Ovary (tissue), 9 donors: ENCODE data around the gene GARIN5A. TPM values are rescaled to one million over a fixed set of nuclear protein-coding genes. Genes with fewer than 3 reads are reported as not detected.

Experiments used
- DNase-seq, 5 donors: peaks; one replicate each; pipeline ENCODE4 v3.0.0-alpha.2; 2019 to 2020
- H3K27ac ChIP-seq, 2 donors: fragments of 200-600 bp; one replicate each; pipeline versions ENCODE4 v1.5.1 to v1.8.0; 2019 to 2022
- H3K27me3 ChIP-seq: fragments of 200-600 bp; one replicate; pipeline ENCODE4 v1.8.0; 2022
- H3K36me3 ChIP-seq: fragments of 200-600 bp; sonication (generic); one replicate; pipeline ENCODE4 v1.5.1; 2019
- H3K4me1 ChIP-seq: one replicate; pipeline ENCODE4 v1.8.1; 2013; ENCODE audit warnings: mild to moderate bottlenecking, moderate library complexity; ENCODE audit not compliant: insufficient read depth
- H3K4me3 ChIP-seq: fragments of 200-600 bp; sonication (generic); one replicate; pipeline ENCODE4 v1.5.1; 2017
- H3K9me3 ChIP-seq, 2 donors: fragments of 200-600 bp in 1 of 2; sonication (generic) in 1 of 2; one replicate each; pipeline versions ENCODE4 v1.5.1 to v1.8.1; 2013 to 2019; ENCODE audit warnings: mild to moderate bottlenecking in 1 of 2, moderate library complexity in 1 of 2
- EP300 ChIP-seq: sonication (generic); formaldehyde crosslinking; IDR thresholded peaks from one replicate; pipeline ENCODE4 v1.6.1; 2017; ENCODE audit warnings: antibody characterized with exemption
- POLR2A ChIP-seq: fragments of 450-650 bp; IDR thresholded peaks from one replicate; pipeline ENCODE4 v1.6.1; 2017; ENCODE audit warnings: antibody characterized with exemption, mild to moderate bottlenecking, moderate library complexity
- WGBS, 3 donors: extraction: QIAGEN DNeasy Blood & Tissue Kit in 1 of 3; methylation state at CpG; one replicate each; pipeline versions ENCODE4 v1.1.5 to v1.1.7; 2013 to 2017; 5-methylcytosine and 5-hydroxymethylcytosine counted together
- intact Hi-C, 4 donors: fragments of 100-400 bp; cut with DNase I; formaldehyde crosslinking; loops; one replicate each; pipeline versions ENCODE4 v1.11.0 to v1.15.1; 2022 to 2023
- polyA plus RNA-seq, 2 donors: library from polyadenylated mRNA; stranded (reverse); fragments of 200-250 nt in 1 of 2; fragments of 350-450 nt in 1 of 2; fragmentation: Illumina TruSeq in 1 of 2; extraction: RNeasy Lipid Tissue Mini Kit (QIAGEN cat#74804) in 1 of 2; gene quantifications; one replicate each; pipeline ENCODE4 v1.2.3, GENCODE V29; 2013 to 2014
- total RNA-seq, 7 donors: library from RNA; depleted of rRNA in 2 of 7; stranded (reverse); fragments of >200 nt in 2 of 7; fragmentation: NEBNext Ultra II Directional in 3 of 7; extraction: Animal tissue kit (Norgen Biotek cat#: 25700) in 3 of 7; gene quantifications; one replicate each; pipeline versions ENCODE4 v1.1.0 to v1.2.4, GENCODE V29; 2016 to 2023
- TF ChIP-seq, protein P1 (sequence below), 3 donors: fragments of 450-650 bp in 2 of 3; fragments of 200-600 bp in 1 of 3; IDR thresholded peaks; one replicate each; pipeline versions ENCODE4 v1.5.1 to v1.8.0; 2016 to 2022; ENCODE audit warnings: antibody characterized with exemption in 3 of 3, mild to moderate bottlenecking in 1 of 3
- donor health status: DM: no; HTN: no; CAD: no; lungs with moderate emphysema.
- donor health status: DM: no; HTN: no; CAD: no.
- donor health status: Bipolar disorder and iron deficiency.
- donor health status: DM: yes; HTN: yes; CAD: no.
- donor health status: DM: no; HTN: no; CAD: no.
- donor health status: DM: yes; HTN: yes; CAD: no.

The GARIN5A gene
- total and polyA plus RNA-seq, 9 donors, result 0.47 to 10.3 (median 3.3) TPM

- no peak for TF ChIP-seq EP300
- TF ChIP-seq, protein P1, sequence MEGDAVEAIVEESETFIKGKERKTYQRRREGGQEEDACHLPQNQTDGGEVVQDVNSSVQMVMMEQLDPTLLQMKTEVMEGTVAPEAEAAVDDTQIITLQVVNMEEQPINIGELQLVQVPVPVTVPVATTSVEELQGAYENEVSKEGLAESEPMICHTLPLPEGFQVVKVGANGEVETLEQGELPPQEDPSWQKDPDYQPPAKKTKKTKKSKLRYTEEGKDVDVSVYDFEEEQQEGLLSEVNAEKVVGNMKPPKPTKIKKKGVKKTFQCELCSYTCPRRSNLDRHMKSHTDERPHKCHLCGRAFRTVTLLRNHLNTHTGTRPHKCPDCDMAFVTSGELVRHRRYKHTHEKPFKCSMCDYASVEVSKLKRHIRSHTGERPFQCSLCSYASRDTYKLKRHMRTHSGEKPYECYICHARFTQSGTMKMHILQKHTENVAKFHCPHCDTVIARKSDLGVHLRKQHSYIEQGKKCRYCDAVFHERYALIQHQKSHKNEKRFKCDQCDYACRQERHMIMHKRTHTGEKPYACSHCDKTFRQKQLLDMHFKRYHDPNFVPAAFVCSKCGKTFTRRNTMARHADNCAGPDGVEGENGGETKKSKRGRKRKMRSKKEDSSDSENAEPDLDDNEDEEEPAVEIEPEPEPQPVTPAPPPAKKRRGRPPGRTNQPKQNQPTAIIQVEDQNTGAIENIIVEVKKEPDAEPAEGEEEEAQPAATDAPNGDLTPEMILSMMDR (IDR thresholded peaks at IDR 0.05), result no peak
- TF ChIP-seq POLR2A, result no peak
- Histone ChIP-seq H3K36me3 (no peaks in the 10 kb centered on the region), H3K27ac (no peak overlapping the region), H3K27me3 (no peaks in the 10 kb centered on the region), H3K4me1 (no peaks in the 10 kb centered on the region), H3K4me3 (no peak overlapping the region), H3K9me3 (no peaks in the 10 kb centered on the region)
- WGBS, 3 donors, result 60 to 61% (median 61%) methylated on average over 12 of the region's 12 CpGs
- intact Hi-C loops, result no loop called here
- DNase-seq, result no peak
These were observed 41.0 kb downstream of the GARIN5A start for GRCh38 chr19:50435627-50436026.

DNA sequence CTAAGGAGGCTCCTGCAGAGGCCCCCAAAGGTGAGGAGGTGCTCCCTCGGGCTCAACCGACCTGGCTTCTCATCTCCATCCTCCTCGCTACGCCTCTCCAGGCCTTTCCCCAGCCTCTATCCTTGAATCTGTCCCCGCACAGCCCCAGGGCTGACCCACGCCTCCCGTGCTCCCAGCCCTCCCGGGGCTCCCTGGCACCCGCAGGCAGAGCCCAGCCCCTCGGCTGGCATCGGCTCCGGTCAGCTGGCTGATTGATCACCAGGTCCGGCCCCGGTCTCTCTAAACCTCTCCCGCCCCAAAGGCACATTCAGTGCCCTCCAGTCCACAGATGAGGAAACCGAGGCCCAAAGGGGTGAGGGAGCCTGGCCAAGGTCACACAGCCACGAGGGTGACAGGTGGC lies 41.4 kb downstream of the GARIN5A start:
- Histone ChIP-seq H3K4me1 (no peaks in the 10 kb centered on the region), H3K36me3 (no peaks in the 10 kb centered on the region), H3K9me3 (no peaks in the 10 kb centered on the region), H3K4me3 (no peak overlapping the region), H3K27ac (no peak overlapping the region), H3K27me3 (no peaks in the 10 kb centered on the region)
- no peak for TF ChIP-seq EP300
- TF ChIP-seq, protein P1 (IDR thresholded peaks at IDR 0.05), result no peak
- TF ChIP-seq POLR2A, result no peak
- DNase-seq, result no peak
- WGBS, 3 donors, result 67 to 73% (median 72%) methylated on average over 17 of the region's 17 CpGs
- intact Hi-C loops, result no loop called here

GRCh38 chr19:50434525-50434924 lies 42.1 kb downstream of the GARIN5A start:
- Histone ChIP-seq H3K9me3 (no peaks in the 10 kb centered on the region), H3K36me3 (no peaks in the 10 kb centered on the region), H3K4me1 (no peaks in the 10 kb centered on the region), H3K27me3 (no peaks in the 10 kb centered on the region), H3K27ac (no peak overlapping the region), H3K4me3 (no peak overlapping the region)
- intact Hi-C loops, result no loop called here
- no peak for DNase-seq
- TF ChIP-seq EP300 (no peak), POLR2A (no peak)
- TF ChIP-seq, protein P1 (IDR thresholded peaks at IDR 0.05), result no peak
- 19 to 30% (median 24%) methylated on average over 11 to 12 of the region's 12 CpGs for WGBS, 3 donors

DNA sequence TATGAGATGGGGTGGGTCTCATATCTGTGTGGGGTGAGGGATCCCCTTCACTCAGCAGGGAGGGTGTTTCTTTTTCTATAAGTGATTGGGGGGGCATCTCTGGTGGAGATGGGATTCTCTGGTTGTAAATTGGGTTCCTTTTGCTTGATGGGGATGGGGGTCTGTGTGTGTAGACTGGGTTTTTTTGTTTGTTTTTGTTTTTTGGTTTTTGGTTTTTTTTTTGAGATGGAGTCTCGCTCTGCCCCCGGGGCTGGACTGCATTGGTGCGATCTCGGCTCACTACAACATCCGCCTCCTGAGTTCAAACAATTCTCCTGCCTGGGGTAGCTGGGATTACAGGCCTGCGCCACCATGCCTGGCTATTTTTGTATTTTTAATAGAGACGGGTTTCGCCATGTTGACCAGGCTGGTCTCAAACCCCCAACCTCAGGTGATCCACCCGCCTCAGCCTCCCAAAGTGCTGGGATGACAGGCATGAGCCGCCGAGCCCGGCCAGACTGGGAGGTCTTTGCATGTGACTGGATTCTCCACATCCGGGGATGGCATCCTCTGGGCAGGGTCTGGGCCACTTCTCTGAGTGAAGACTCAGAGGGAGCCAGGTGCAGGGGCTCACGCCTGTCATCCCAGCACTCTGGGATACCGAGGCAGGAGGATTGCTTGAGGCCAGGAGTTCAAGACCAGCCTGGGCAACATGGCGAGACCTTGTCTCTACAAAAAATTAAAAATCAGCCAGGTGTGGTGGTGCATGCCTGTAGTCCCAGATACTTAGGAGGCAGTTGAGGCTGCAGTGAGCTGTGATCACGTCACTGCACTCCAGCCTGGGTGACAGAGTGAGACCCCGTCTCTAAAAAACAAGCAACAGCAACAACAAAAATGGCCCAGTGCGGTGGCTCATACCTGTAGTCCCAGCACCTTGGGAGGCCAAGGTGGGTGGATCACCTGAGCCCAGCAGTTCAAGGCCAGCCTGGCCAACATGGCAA lies 43.2 kb downstream of the GARIN5A start:
- TF ChIP-seq EP300 (no peak), POLR2A (no peak)
- TF ChIP-seq, protein P1 (IDR thresholded peaks at IDR 0.05), result no peak
- no peak overlapping the region for H3K4me3 ChIP-seq
- 60 to 68% (median 65%) methylated on average over 19 of the region's 19 CpGs for WGBS, 3 donors
- H3K4me1 ChIP-seq, result no peaks in the 10 kb centered on the region
- no peak for DNase-seq
- no peak overlapping the region for H3K27ac ChIP-seq
- no peaks in the 10 kb centered on the region for H3K36me3 ChIP-seq
- H3K9me3 ChIP-seq, result no peaks in the 10 kb centered on the region
- intact Hi-C loops, result no loop called here
- no peaks in the 10 kb centered on the region for H3K27me3 ChIP-seq
